HL-60 (cell line): ENCODE data around the gene C1orf167.

Experiments
- DNase-seq, 2 experiments: peaks; one replicate each; pipeline ENCODE4 v3.0.0-alpha.2; 2010 to 2020; ENCODE audit warnings: low read depth in 1 of 2, low spot score in 1 of 2
- H3K27ac ChIP-seq: fragments of 250-450 bp; sonication (Bioruptor Pico); replicated peaks from 2 replicates; pipeline ENCODE4 v1.5.1; 2020; ENCODE audit warnings: mild to moderate bottlenecking, moderate library complexity
- H3K27me3 ChIP-seq: fragments of 250-450 bp; sonication (Bioruptor Pico); 2 replicates; pipeline ENCODE4 v1.5.1; 2021; ENCODE audit warnings: mild to moderate bottlenecking, moderate library complexity; ENCODE audit not compliant: insufficient read depth, poor library complexity, severe bottlenecking
- H3K4me3 ChIP-seq: replicated peaks from 2 replicates; pipeline ENCODE4 v1.5.1; 2011; ENCODE audit warnings: mild to moderate bottlenecking, control low read depth, low read length; ENCODE audit not compliant: insufficient read depth
- GABPA ChIP-seq: IDR thresholded peaks from 2 replicates; pipeline ENCODE4 v1.6.1; 2012; ENCODE audit warnings: low read depth
- POLR2AphosphoS5 ChIP-seq: IDR thresholded peaks from 2 replicates; pipeline ENCODE4 v1.6.1; 2012; ENCODE audit warnings: low read depth
- SPI1 ChIP-seq: IDR thresholded peaks from 2 replicates; pipeline ENCODE4 v1.6.1; 2012; ENCODE audit warnings: low read depth, mild to moderate bottlenecking, borderline replicate concordance
- TF ChIP-seq, protein P1 (sequence below): IDR thresholded peaks from one replicate; pipeline ENCODE4 v1.5.1; 2011; ENCODE audit warnings: low read length, control low read depth, inconsistent platforms; ENCODE audit not compliant: insufficient read depth
- TF ChIP-seq, protein P2 (sequence below): IDR thresholded peaks from 2 replicates; pipeline ENCODE4 v1.6.1; 2012; ENCODE audit warnings: low read depth; ENCODE audit not compliant: insufficient replicate concordance

C1orf167 gene

DNA sequence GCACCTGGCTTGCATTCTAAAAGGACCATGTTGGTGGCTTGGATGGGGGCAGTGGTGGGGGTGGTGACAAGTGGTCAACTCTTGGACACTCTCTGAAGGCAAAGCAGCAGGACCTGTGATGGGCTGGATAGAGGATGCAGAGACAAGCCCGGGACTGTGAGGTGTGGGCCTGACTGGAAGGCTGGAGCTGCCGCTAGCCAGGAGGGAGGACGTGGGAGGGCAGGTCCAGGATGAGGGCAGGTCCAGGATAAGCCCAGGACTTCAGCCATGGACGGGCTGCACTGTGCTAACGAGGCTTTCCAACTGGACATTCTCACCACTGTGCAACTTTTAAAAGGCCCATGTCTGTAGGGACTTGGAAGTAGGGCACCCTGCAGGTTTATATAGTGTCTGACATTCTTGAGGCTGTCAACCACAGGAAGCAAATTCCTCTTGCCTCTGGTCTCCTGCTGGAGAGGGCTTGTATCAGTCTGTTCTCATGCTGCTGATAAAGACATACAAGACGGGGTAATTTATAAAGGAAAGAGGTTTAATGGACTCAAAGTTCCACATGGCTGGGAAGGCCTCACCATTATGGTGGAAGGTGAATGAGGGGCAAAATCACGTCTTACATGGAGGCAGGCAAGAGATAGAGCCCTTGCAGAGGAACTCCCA, 8.3 kb upstream of the C1orf167 start:
- Histone ChIP-seq H3K27ac (no peak overlapping the region), H3K4me3 (no peak overlapping the region), H3K27me3 (no peaks in the 10 kb centered on the region)
- no peak for TF ChIP-seq GABPA
- TF ChIP-seq, protein P1, sequence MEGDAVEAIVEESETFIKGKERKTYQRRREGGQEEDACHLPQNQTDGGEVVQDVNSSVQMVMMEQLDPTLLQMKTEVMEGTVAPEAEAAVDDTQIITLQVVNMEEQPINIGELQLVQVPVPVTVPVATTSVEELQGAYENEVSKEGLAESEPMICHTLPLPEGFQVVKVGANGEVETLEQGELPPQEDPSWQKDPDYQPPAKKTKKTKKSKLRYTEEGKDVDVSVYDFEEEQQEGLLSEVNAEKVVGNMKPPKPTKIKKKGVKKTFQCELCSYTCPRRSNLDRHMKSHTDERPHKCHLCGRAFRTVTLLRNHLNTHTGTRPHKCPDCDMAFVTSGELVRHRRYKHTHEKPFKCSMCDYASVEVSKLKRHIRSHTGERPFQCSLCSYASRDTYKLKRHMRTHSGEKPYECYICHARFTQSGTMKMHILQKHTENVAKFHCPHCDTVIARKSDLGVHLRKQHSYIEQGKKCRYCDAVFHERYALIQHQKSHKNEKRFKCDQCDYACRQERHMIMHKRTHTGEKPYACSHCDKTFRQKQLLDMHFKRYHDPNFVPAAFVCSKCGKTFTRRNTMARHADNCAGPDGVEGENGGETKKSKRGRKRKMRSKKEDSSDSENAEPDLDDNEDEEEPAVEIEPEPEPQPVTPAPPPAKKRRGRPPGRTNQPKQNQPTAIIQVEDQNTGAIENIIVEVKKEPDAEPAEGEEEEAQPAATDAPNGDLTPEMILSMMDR = no peak
- TF ChIP-seq, protein P2, sequence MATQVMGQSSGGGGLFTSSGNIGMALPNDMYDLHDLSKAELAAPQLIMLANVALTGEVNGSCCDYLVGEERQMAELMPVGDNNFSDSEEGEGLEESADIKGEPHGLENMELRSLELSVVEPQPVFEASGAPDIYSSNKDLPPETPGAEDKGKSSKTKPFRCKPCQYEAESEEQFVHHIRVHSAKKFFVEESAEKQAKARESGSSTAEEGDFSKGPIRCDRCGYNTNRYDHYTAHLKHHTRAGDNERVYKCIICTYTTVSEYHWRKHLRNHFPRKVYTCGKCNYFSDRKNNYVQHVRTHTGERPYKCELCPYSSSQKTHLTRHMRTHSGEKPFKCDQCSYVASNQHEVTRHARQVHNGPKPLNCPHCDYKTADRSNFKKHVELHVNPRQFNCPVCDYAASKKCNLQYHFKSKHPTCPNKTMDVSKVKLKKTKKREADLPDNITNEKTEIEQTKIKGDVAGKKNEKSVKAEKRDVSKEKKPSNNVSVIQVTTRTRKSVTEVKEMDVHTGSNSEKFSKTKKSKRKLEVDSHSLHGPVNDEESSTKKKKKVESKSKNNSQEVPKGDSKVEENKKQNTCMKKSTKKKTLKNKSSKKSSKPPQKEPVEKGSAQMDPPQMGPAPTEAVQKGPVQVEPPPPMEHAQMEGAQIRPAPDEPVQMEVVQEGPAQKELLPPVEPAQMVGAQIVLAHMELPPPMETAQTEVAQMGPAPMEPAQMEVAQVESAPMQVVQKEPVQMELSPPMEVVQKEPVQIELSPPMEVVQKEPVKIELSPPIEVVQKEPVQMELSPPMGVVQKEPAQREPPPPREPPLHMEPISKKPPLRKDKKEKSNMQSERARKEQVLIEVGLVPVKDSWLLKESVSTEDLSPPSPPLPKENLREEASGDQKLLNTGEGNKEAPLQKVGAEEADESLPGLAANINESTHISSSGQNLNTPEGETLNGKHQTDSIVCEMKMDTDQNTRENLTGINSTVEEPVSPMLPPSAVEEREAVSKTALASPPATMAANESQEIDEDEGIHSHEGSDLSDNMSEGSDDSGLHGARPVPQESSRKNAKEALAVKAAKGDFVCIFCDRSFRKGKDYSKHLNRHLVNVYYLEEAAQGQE = no peak
- TF ChIP-seq SPI1 = no peak
- TF ChIP-seq POLR2AphosphoS5 = no peak
- DNase-seq = no peak

DNA sequence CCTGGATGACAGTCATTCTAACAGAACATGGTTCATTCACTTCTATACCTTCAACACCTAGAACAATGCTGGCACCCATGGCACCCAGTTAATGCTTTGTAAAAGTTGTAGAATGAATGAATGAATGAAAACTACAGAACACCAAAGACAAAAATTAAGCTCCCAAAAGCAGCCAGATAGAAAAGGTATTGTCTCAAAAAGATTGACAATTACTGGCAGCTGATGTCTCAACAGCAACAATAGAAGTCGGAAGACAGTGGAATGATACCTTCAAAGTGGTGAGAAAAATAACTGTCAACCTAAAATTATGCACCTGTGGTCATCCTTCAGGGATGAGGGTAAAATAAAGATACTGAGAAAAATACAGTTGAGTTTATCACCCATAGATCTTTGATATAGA, 4.9 kb upstream of the C1orf167 start:
- Histone ChIP-seq H3K27me3 (peaks cover 4% of the 10 kb centered on the region), H3K4me3 (no peak overlapping the region), H3K27ac (no peak overlapping the region)
- TF ChIP-seq GABPA (no peak), SPI1 (no peak), POLR2AphosphoS5 (no peak)
- TF ChIP-seq, protein P2 = no peak
- TF ChIP-seq, protein P1 = no peak
- no peak for DNase-seq

DNA sequence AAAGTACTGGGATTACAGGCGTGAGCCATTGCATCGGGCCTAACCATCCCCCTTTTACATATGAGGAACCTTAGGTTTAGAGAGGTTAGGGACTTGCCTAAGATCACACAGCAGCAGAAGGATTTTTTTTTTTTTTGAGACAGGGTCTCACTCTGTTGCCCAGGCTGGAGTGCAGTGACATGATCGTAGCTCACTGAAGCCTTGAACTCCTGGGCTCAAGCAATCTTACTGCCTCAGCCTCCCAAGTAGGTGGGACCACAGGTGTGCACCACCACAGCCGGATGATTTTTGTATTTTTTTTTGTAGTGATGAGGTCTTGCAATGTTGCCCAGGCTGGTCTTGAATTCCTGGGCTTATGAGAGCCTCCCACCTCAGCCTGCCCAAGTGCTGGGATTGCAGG, 2.2 kb upstream of the C1orf167 start:
- no peak overlapping the region for H3K4me3 ChIP-seq
- DNase-seq = no peak
- TF ChIP-seq, protein P2 = no peak
- TF ChIP-seq, protein P1 = no peak
- TF ChIP-seq POLR2AphosphoS5 (no peak), GABPA (no peak)
- H3K27ac ChIP-seq = no peak overlapping the region
- H3K27me3 ChIP-seq = peaks cover 5% of the 10 kb centered on the region
